GM12865 (cell line): ENCODE data around the gene ZCCHC2.

Source experiments
- DNase-seq: peaks from one replicate; pipeline ENCODE4 v3.0.0; 2010; ENCODE audit warnings: low read depth
- H3K4me3 ChIP-seq: 2 replicates; pipeline ENCODE4 v1.5.1; 2011; ENCODE audit warnings: mild to moderate bottlenecking, low read depth, low read length, control low read depth
- CTCF ChIP-seq: IDR thresholded peaks from 2 replicates; pipeline ENCODE4 v1.5.1; 2011; ENCODE audit warnings: low read length, control low read depth, low read depth, inconsistent platforms; ENCODE audit not compliant: insufficient read depth; ENCODE audit errors: missing control alignments

ZCCHC2 gene

GRCh38 chr18:62519684-62520083 is 3.1 kb upstream of the ZCCHC2 start:
- no peak for TF ChIP-seq CTCF

GRCh38 chr18:62521082-62521481 is 1.7 kb upstream of the ZCCHC2 start:
- no peak for TF ChIP-seq CTCF
- no peak for DNase-seq
- no peak overlapping the region for H3K4me3 ChIP-seq

More at GRCh38 chr18:62519684-62520083, 3.1 kb upstream of the ZCCHC2 start:
- no peak overlapping the region for H3K4me3 ChIP-seq
- no peak for DNase-seq

GRCh38 chr18:62521593-62521992 is 1.2 kb upstream of the ZCCHC2 start:
- no peak for TF ChIP-seq CTCF
- peak overlapping the region; percentile 91; the same call in 1 of the 2 replicates for H3K4me3 ChIP-seq
- DNase-seq = no peak

- TF ChIP-seq CTCF = no peak
- H3K4me3 ChIP-seq = peak overlapping the region; percentile 91
- DNase-seq = no peak
Observed at GRCh38 chr18:62522178-62522503, 684 bp upstream of the ZCCHC2 start.

GRCh38 chr18:62523255-62523588 is 397 bp downstream of the ZCCHC2 start:
- H3K4me3 ChIP-seq = no peak overlapping the region; the same call in 1 of the 2 replicates
- no peak for TF ChIP-seq CTCF
- DNase-seq = no peak

- TF ChIP-seq CTCF = no peak
- DNase-seq = peak; percentile 72
- peak overlapping the region; percentile 64 for H3K4me3 ChIP-seq
Observed at GRCh38 chr18:62523631-62524439, 1.0 kb downstream of the ZCCHC2 start.
